ENCODE data around the gene PDE6D.
"Not testable (repeated sequence)": the region's sequence is repeated elsewhere in the genome, so short reads cannot be mapped to it uniquely, and the experiment has no call there.

PDE6D gene

GRCh38 chr2:231713730-231714638, 67.1 kb downstream of the PDE6D start:
- TF ChIP-seq CTCF (IDR thresholded peaks at IDR 0.05; ENCODE audit: borderline replicate concordance, extremely low read depth, low read length, poor library complexity, severe bottlenecking), result peak; percentile 97
- TF ChIP-seq EZH2 (IDR thresholded peaks at IDR 0.05; ENCODE audit: borderline replicate concordance, low read depth, low read length, severe bottlenecking), result no peak
- no peaks in the 10 kb centered on the region for H3K27me3 ChIP-seq (ENCODE audit: insufficient read depth, low read length, poor library complexity)
- H3K27ac ChIP-seq (ENCODE audit: low read length), result peak overlapping the region; percentile 57
- peaks cover 30% of the 10 kb centered on the region for H3K4me1 ChIP-seq (ENCODE audit: insufficient read depth, low read length)
- peak overlapping the region; percentile 54 for H3K4me2 ChIP-seq (ENCODE audit: insufficient read depth, low read length)
- H3K79me2 ChIP-seq (ENCODE audit: insufficient read depth, low read length), result peaks cover 59% of the 10 kb centered on the region
- peak overlapping the region; percentile 37 for H3K9ac ChIP-seq (ENCODE audit: low read depth, low read length)
- peak overlapping the region in 1 of 2 experiments; percentile 31; a peak in 1 of 4 replicates for H3K4me3 ChIP-seq (ENCODE audit: low read depth in 1 of 2, low read length in 2 of 2)
- DNase-seq (peak; percentile 91), ATAC-seq (ENCODE audit: insufficient read depth, low read depth) (peak; percentile 62)
- H2AFZ ChIP-seq (ENCODE audit: low read depth, low read length), result no peak overlapping the region
- peaks cover 60% of the 10 kb centered on the region for H4K20me1 ChIP-seq (ENCODE audit: insufficient read depth, low read length)
- H3K36me3 ChIP-seq (ENCODE audit: insufficient read depth, low read length), result peaks cover 63% of the 10 kb centered on the region
- no peaks in the 10 kb centered on the region for H3K9me3 ChIP-seq (ENCODE audit: insufficient read depth, low read length, severe bottlenecking)

- Histone ChIP-seq H3K4me2 (ENCODE audit: insufficient read depth, low read length) (peak overlapping the region; percentile 54), H3K4me1 (ENCODE audit: insufficient read depth, low read length) (peaks cover 30% of the 10 kb centered on the region), H3K27ac (ENCODE audit: low read length) (peak overlapping the region; percentile 57), H3K36me3 (ENCODE audit: insufficient read depth, low read length) (peaks cover 68% of the 10 kb centered on the region), H3K79me2 (ENCODE audit: insufficient read depth, low read length) (peaks cover 65% of the 10 kb centered on the region), H3K4me3 (ENCODE audit: low read depth in 1 of 2, low read length in 2 of 2) (peak overlapping the region in 1 of 2 experiments; percentile 31; a peak in 1 of 4 replicates), H3K9ac (ENCODE audit: low read depth, low read length) (peak overlapping the region; percentile 37), H4K20me1 (ENCODE audit: insufficient read depth, low read length) (peaks cover 66% of the 10 kb centered on the region)
- not testable (repeated sequence) for H2AFZ ChIP-seq (ENCODE audit: low read depth, low read length); H3K27me3 ChIP-seq (ENCODE audit: insufficient read depth, low read length, poor library complexity); H3K9me3 ChIP-seq (ENCODE audit: insufficient read depth, low read length, severe bottlenecking); DNase-seq; ATAC-seq (ENCODE audit: insufficient read depth, low read depth)
Observed at GRCh38 chr2:231713406-231713729, 67.7 kb downstream of the PDE6D start.

GRCh38 chr2:231712451-231713021, 68.5 kb downstream of the PDE6D start:
- not testable (repeated sequence) for H3K27me3 ChIP-seq (ENCODE audit: insufficient read depth, low read length, poor library complexity); ATAC-seq (ENCODE audit: insufficient read depth, low read depth); H3K9me3 ChIP-seq (ENCODE audit: insufficient read depth, low read length, severe bottlenecking); H2AFZ ChIP-seq (ENCODE audit: low read depth, low read length)
- Histone ChIP-seq H3K4me3 (ENCODE audit: low read depth in 1 of 2, low read length in 2 of 2) (peak overlapping the region; percentile 81 to 87; a peak in 3 of 4 replicates), H4K20me1 (ENCODE audit: insufficient read depth, low read length) (peaks cover 66% of the 10 kb centered on the region), H3K27ac (ENCODE audit: low read length) (peak overlapping the region; percentile 91), H3K79me2 (ENCODE audit: insufficient read depth, low read length) (peaks cover 69% of the 10 kb centered on the region), H3K4me1 (ENCODE audit: insufficient read depth, low read length) (peaks cover 28% of the 10 kb centered on the region), H3K36me3 (ENCODE audit: insufficient read depth, low read length) (peaks cover 70% of the 10 kb centered on the region), H3K4me2 (ENCODE audit: insufficient read depth, low read length) (peak overlapping the region; percentile 85), H3K9ac (ENCODE audit: low read depth, low read length) (peak overlapping the region; percentile 100)
- peak; percentile 16 for DNase-seq

GRCh38 chr2:231711677-231712450, 69.2 kb downstream of the PDE6D start:
- Histone ChIP-seq H3K79me2 (ENCODE audit: insufficient read depth, low read length) (peaks cover 73% of the 10 kb centered on the region), H3K36me3 (ENCODE audit: insufficient read depth, low read length) (peaks cover 71% of the 10 kb centered on the region), H3K4me1 (ENCODE audit: insufficient read depth, low read length) (peaks cover 21% of the 10 kb centered on the region), H3K4me2 (ENCODE audit: insufficient read depth, low read length) (peak overlapping the region; percentile 85), H2AFZ (ENCODE audit: low read depth, low read length) (no peak overlapping the region), H3K4me3 (ENCODE audit: low read depth in 1 of 2, low read length in 2 of 2) (peak overlapping the region; percentile 81 to 87; a peak in 3 of 4 replicates), H3K27me3 (ENCODE audit: insufficient read depth, low read length, poor library complexity) (no peaks in the 10 kb centered on the region), H3K27ac (ENCODE audit: low read length) (peak overlapping the region; percentile 91), H3K9me3 (ENCODE audit: insufficient read depth, low read length, severe bottlenecking) (no peaks in the 10 kb centered on the region), H3K9ac (ENCODE audit: low read depth, low read length) (peak overlapping the region; percentile 100), H4K20me1 (ENCODE audit: insufficient read depth, low read length) (peaks cover 66% of the 10 kb centered on the region)
- no peak for ATAC-seq (ENCODE audit: insufficient read depth, low read depth)
- DNase-seq, result no peak
- no peak for TF ChIP-seq EZH2 (IDR thresholded peaks at IDR 0.05; ENCODE audit: borderline replicate concordance, low read depth, low read length, severe bottlenecking)
- peak; percentile 1 for TF ChIP-seq CTCF (IDR thresholded peaks at IDR 0.05; ENCODE audit: borderline replicate concordance, extremely low read depth, low read length, poor library complexity, severe bottlenecking)
